A549 (cell line): ENCODE results near the gene SCAANT1. TPM values are rescaled to one million over a fixed set of nuclear protein-coding genes. Genes with fewer than 3 reads are reported as not detected.

Source experiments
- ATAC-seq, 2 experiments: fragments of 200-7000 bp in 1 of 2; fragments of >200 bp in 1 of 2; cut with Nextera tagmentation in 1 of 2; cut with Tn5 transposase in 1 of 2; 3 replicates each; pipeline versions ENCODE4 v1.8.0 to v1.9.1; 2018 to 2020; ENCODE audit warnings: mild to moderate bottlenecking in 1 of 2, moderate library complexity in 1 of 2
- CTCF ChIA-PET: fragments of 300-600 bp; sonication (Branson Sonifier 250); formaldehyde crosslinking; extraction: SDS; loops from one replicate; lab custom pipeline; 2021; ENCODE audit warnings: antibody characterized with exemption, inconsistent platforms; lab: Yijun Ruan, JAX
- POLR2A ChIA-PET: fragments of 350-600 bp; formaldehyde crosslinking; extraction: SDS; loops from one replicate; lab custom pipeline; 2021; ENCODE audit warnings: antibody characterized with exemption, inconsistent platforms; lab: Yijun Ruan, JAX
- DNase-seq, 2 experiments: peaks; one replicate each; pipeline versions ENCODE4 v3.0.0 to v3.0.0-alpha.2; 2011 to 2016; ENCODE audit warnings: low read depth in 1 of 2, low spot score in 1 of 2
- FAIRE-seq: peaks from 2 replicates; lab custom pipeline; 2011; peaks lifted over from hg19 to GRCh38; lab: Jason Lieb, UNC
- H3K27ac ChIP-seq, 2 experiments: fragments of >200 bp; sonication (Bioruptor Twin); formaldehyde crosslinking; 3 replicates each; pipeline ENCODE4 v1.5.1; 2016 to 2017
- H3K4me1 ChIP-seq: fragments of >200 bp; sonication (Bioruptor Twin); formaldehyde crosslinking; 3 replicates; pipeline ENCODE4 v1.6.1; 2016
- H3K4me2 ChIP-seq: fragments of >200 bp; sonication (Bioruptor Twin); formaldehyde crosslinking; 3 replicates; pipeline ENCODE4 v1.6.1; 2016
- H3K4me3 ChIP-seq: fragments of >200 bp; sonication (Bioruptor Twin); formaldehyde crosslinking; 3 replicates; pipeline ENCODE4 v1.5.1; 2016
- H3K9me3 ChIP-seq: fragments of >200 bp; sonication (Bioruptor Twin); formaldehyde crosslinking; 3 replicates; pipeline ENCODE4 v1.6.1; 2016
- CEBPB ChIP-seq, 2 experiments: fragments of >200 bp in 1 of 2; sonication (Bioruptor Twin) in 1 of 2; formaldehyde crosslinking in 1 of 2; IDR thresholded peaks; 2 replicates each; pipeline ENCODE4 v1.6.1; 2012 to 2016
- CHD4 ChIP-seq: fragments of 200-600 bp; sonication (generic); IDR thresholded peaks from 2 replicates; pipeline ENCODE4 v1.6.1; 2016; ENCODE audit warnings: antibody characterized with exemption, mild to moderate bottlenecking, borderline replicate concordance
- FOSL2 ChIP-seq, 2 experiments: fragments of 450-650 bp in 1 of 2; fragments of >200 bp in 1 of 2; sonication (Bioruptor Twin) in 1 of 2; formaldehyde crosslinking; IDR thresholded peaks; 2 replicates each; pipeline versions ENCODE4 v1.5.0 to v1.6.1; 2016 to 2020; ENCODE audit warnings: mild to moderate bottlenecking in 1 of 2, moderate library complexity in 1 of 2
- JUN ChIP-seq, 2 experiments: fragments of >200 bp; sonication (Bioruptor Twin); formaldehyde crosslinking; IDR thresholded peaks; 2 replicates in 1 of 2; 3 replicates in 1 of 2; pipeline ENCODE4 v1.6.1; 2016 to 2017
- JUNB ChIP-seq: fragments of >200 bp; sonication (Bioruptor Twin); formaldehyde crosslinking; IDR thresholded peaks from 2 replicates; pipeline ENCODE4 v1.6.1; 2016
- KDM1A ChIP-seq: fragments of 200-600 bp; sonication (generic); IDR thresholded peaks from 2 replicates; pipeline ENCODE4 v1.6.1; 2016; ENCODE audit warnings: low read depth, mild to moderate bottlenecking
- PHF8 ChIP-seq: fragments of 200-600 bp; sonication (generic); IDR thresholded peaks from 2 replicates; pipeline ENCODE4 v1.6.1; 2016; ENCODE audit warnings: low read depth, mild to moderate bottlenecking, antibody characterized with exemption, moderate library complexity, borderline replicate concordance
- POLR2A ChIP-seq: IDR thresholded peaks from 2 replicates; pipeline ENCODE4 v1.6.1; 2012; ENCODE audit warnings: mild to moderate bottlenecking, low read length
- RAD21 ChIP-seq, 2 experiments: fragments of >200 bp in 1 of 2; sonication (Bioruptor Twin) in 1 of 2; formaldehyde crosslinking in 1 of 2; IDR thresholded peaks in 1 of 2; conservative IDR thresholded peaks in 1 of 2; 2 replicates in 1 of 2; 3 replicates in 1 of 2; pipeline ENCODE4 v1.6.1; 2012 to 2018; ENCODE audit warnings: inconsistent platforms in 1 of 2
- RCOR1 ChIP-seq: fragments of 150-350 bp; IDR thresholded peaks from 2 replicates; pipeline ENCODE4 v1.6.1; 2014; ENCODE audit warnings: antibody characterized with exemption, low read length, low read depth
- SMC3 ChIP-seq: fragments of >200 bp; sonication (Bioruptor Twin); formaldehyde crosslinking; IDR thresholded peaks from 3 replicates; pipeline ENCODE4 v1.6.1; 2018; ENCODE audit warnings: inconsistent platforms
- SREBF2 ChIP-seq: fragments of 450-650 bp; IDR thresholded peaks from 2 replicates; pipeline ENCODE4 v1.6.1; 2014; ENCODE audit warnings: mild to moderate bottlenecking, moderate library complexity
- TFCP2L1 ChIP-seq: fragments of 250-450 bp; sonication (Bioruptor Pico); IDR thresholded peaks from 2 replicates; pipeline ENCODE4 v1.5.0; 2021; ENCODE audit warnings: mild to moderate bottlenecking
- ZC3H11A ChIP-seq: fragments of 450-650 bp; IDR thresholded peaks from 2 replicates; pipeline ENCODE4 v1.6.1; 2014; ENCODE audit warnings: antibody characterized with exemption, mild to moderate bottlenecking
- WGBS: methylation state at CpG from one replicate; pipeline ENCODE4 v1.1.6; 2017; ENCODE audit errors: missing lambda C conversion rate; 5-methylcytosine and 5-hydroxymethylcytosine counted together
- polyA minus RNA-seq: library from RNA; depleted of rRNA, polyadenylated mRNA; stranded (reverse); fragments of >200 nt; gene quantifications from 2 replicates; pipeline ENCODE4 v1.2.3, GENCODE V29; 2011; rRNA and poly(A)+ RNA removed
- polyA plus RNA-seq, 4 experiments: library from polyadenylated mRNA; depleted of rRNA in 3 of 4; stranded (reverse); fragments of >200 nt; fragmentation: RNase III in 1 of 4; extraction: RNeasy Plus Mini Kit Qiagen cat#74134 plus additional on column Dnase treatment in 1 of 4; gene quantifications; 2 replicates in 3 of 4; 3 replicates in 1 of 4; pipeline ENCODE4 v1.2.3, GENCODE V29; 2011 to 2017
- TF ChIP-seq, protein P1 (sequence below): fragments of >200 bp; sonication (Bioruptor Twin); formaldehyde crosslinking; IDR thresholded peaks from 3 replicates; pipeline ENCODE4 v1.6.1; 2016
- TF ChIP-seq, protein P2 (sequence below): IDR thresholded peaks from 2 replicates; pipeline ENCODE4 v1.6.1; 2012
- TF ChIP-seq, protein P3 (sequence below): fragments of >200 bp; sonication (Bioruptor Twin); formaldehyde crosslinking; IDR thresholded peaks from 3 replicates; pipeline ENCODE4 v1.5.1; 2016
- TF ChIP-seq, protein P4 (sequence below): fragments of 200-600 bp; sonication (generic); IDR thresholded peaks from 2 replicates; pipeline ENCODE4 v1.6.1; 2016; ENCODE audit warnings: antibody characterized with exemption, mild to moderate bottlenecking, moderate library complexity
- TF ChIP-seq, protein P5 (sequence below): fragments of 450-650 bp; IDR thresholded peaks from 2 replicates; pipeline ENCODE4 v1.6.1; 2014; ENCODE audit warnings: antibody characterized with exemption

SCAANT1 gene
- polyA plus RNA-seq (2011; rRNA removed) (not detected in 2 replicates), polyA plus RNA-seq (2017; fragmentation: RNase III; extraction: RNeasy Plus Mini Kit Qiagen cat#74134 plus additional on column Dnase treatment) (not detected in 3 replicates), polyA minus RNA-seq (2.4 TPM in 1 of 2 replicates, not detected in the other)
- polyA plus RNA-seq (2012; cell fraction: cytosol; rRNA removed): not detected in 2 replicates
- not detected in 2 replicates for polyA plus RNA-seq (2012; cell fraction: nucleus; rRNA removed)

DNA sequence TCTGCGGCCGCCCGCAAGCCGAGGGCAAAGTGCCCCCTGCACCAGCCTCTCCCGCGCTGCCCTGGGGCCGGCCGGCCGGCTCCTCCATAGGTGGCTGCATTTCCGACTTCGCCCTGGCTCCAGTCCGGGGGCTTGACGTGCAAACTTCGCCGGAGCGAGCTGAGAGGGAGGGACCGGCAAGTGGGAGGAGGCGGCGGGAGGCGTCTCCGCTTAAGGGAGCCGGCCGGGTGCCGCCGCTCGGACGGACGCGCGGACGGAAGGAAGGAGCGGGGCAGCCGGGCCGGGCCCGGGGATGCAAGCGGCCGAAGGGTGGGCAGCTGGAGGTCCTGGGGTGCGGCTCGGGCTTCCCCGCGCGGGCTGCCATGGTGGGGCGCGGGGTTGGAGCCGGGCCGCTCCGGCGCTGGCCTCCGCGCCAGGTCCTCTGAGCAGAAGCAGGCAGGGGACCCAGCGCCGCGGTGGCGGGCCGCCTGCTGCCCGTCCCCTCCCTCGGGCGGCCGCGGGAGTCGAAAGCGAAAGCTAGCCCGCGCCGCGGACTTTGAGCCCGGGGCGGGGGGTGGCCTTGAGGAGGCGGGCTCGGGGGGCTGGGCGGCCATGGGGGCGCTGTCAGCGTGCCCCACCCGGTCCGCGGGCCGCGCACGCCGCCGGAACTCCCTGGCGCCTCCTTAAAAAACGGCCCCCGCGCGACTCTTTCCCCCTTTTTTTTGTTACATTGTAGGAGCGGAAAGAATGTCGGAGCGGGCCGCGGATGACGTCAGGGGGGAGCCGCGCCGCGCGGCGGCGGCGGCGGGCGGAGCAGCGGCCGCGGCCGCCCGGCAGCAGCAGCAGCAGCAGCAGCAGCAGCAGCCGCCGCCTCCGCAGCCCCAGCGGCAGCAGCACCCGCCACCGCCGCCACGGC, at the start of gene SCAANT1:
Gene SCAANT1, minus strand, starts transcription at position 511 of the 895 bp plus-strand sequence.
- CTCF ChIA-PET: interaction anchor here (1.0 to 1.1 kb wide), 2 partner anchors 16 to 35 kb away, joined by 3 to 4 read pairs; no protein-coding TSS in a partner anchor
- WGBS: 0% methylated on average over 19 of the region's 115 CpGs
- H3K27ac ChIP-seq: peak within 1 kb of the TSS; percentile 95 to 99
- TF ChIP-seq CEBPB (IDR thresholded peaks at IDR 0.05) (no peak), KDM1A (no peak), PHF8 (peak; percentile 62; the same call in 1 of the 2 replicates), JUN (IDR thresholded peaks at IDR 0.05) (peak in 1 of 2 experiments; percentile 37; a peak in 3 of 5 replicates), POLR2A (peak; percentile 13; the same call in 1 of the 2 replicates)
- TF ChIP-seq, protein P1, sequence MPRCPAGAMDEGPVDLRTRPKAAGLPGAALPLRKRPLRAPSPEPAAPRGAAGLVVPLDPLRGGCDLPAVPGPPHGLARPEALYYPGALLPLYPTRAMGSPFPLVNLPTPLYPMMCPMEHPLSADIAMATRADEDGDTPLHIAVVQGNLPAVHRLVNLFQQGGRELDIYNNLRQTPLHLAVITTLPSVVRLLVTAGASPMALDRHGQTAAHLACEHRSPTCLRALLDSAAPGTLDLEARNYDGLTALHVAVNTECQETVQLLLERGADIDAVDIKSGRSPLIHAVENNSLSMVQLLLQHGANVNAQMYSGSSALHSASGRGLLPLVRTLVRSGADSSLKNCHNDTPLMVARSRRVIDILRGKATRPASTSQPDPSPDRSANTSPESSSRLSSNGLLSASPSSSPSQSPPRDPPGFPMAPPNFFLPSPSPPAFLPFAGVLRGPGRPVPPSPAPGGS: peak; percentile 48; the same call in 1 of the 3 replicates
- TF ChIP-seq, protein P2, sequence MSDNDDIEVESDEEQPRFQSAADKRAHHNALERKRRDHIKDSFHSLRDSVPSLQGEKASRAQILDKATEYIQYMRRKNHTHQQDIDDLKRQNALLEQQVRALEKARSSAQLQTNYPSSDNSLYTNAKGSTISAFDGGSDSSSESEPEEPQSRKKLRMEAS: peak; percentile 36; the same call in 1 of the 2 replicates
- FAIRE-seq: no peak
- H3K4me1 ChIP-seq: peaks cover 23% of the 10 kb centered on the region
- ATAC-seq: peak; percentile 89 to 92
- POLR2A ChIA-PET: interaction anchor here (0.7 to 1.4 kb wide), 6 partner anchors 9 to 177 kb away, joined by 3 to 8 read pairs (median 4); no protein-coding TSS in a partner anchor
- peak within 1 kb of the TSS; percentile 74 for H3K4me3 ChIP-seq
- no peaks in the 10 kb centered on the region for H3K9me3 ChIP-seq
- peak within 1 kb of the TSS; percentile 95 for H3K4me2 ChIP-seq
- DNase-seq: peak; percentile 63 to 85

DNA sequence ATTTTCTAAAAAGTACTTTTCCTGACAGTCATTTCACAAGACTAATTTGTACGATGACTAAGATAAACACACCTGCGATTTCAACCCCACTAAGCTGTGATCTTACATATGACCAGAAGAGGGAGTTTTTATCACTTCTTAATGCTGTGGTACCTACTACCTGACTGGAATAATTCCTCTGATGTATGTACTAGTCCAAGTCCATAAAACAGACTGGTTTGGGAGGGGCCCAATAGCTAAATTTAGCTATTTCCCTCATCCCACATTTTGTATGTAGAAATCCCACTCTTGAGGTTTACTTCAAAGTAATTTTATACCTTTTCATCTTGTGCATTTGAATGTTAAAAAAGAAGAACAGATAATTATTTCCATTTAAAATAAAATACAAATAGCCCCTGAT, 49.7 kb upstream of the SCAANT1 start:
- DNase-seq (peak; percentile 40 to 58), FAIRE-seq (no peak), ATAC-seq (peak; percentile 58 to 74; a peak in 4 of 6 replicates)
- ChIA-PET POLR2A (no interaction called here), CTCF (interaction anchor here (0.7 to 1.9 kb wide), 19 partner anchors 9 to 531 kb away, joined by 3 to 9 read pairs (median 4); partner anchors contain the start of gene PSMD6)
- Histone ChIP-seq H3K4me3 (no peak overlapping the region), H3K27ac (no peak overlapping the region), H3K9me3 (no peaks in the 10 kb centered on the region), H3K4me2 (peak overlapping the region; percentile 82; the same call in 2 of the 3 replicates), H3K4me1 (peaks cover 24% of the 10 kb centered on the region)
- TF ChIP-seq FOSL2 (IDR thresholded peaks at IDR 0.05): no peak
- TF ChIP-seq FOSL2 (CRISPR knock-in tag; IDR thresholded peaks at IDR 0.05): no peak
- TF ChIP-seq TFCP2L1 (CRISPR knock-in tag): no peak
- TF ChIP-seq, protein P3, sequence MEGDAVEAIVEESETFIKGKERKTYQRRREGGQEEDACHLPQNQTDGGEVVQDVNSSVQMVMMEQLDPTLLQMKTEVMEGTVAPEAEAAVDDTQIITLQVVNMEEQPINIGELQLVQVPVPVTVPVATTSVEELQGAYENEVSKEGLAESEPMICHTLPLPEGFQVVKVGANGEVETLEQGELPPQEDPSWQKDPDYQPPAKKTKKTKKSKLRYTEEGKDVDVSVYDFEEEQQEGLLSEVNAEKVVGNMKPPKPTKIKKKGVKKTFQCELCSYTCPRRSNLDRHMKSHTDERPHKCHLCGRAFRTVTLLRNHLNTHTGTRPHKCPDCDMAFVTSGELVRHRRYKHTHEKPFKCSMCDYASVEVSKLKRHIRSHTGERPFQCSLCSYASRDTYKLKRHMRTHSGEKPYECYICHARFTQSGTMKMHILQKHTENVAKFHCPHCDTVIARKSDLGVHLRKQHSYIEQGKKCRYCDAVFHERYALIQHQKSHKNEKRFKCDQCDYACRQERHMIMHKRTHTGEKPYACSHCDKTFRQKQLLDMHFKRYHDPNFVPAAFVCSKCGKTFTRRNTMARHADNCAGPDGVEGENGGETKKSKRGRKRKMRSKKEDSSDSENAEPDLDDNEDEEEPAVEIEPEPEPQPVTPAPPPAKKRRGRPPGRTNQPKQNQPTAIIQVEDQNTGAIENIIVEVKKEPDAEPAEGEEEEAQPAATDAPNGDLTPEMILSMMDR: peak; percentile 49
- peak; percentile 29; the same call in 2 of the 3 replicates for TF ChIP-seq SMC3
- TF ChIP-seq RCOR1: no peak
- TF ChIP-seq RAD21 (conservative IDR thresholded peaks at IDR 0.05 in 1 of 2, IDR thresholded peaks at IDR 0.05 in 1 of 2): peak; percentile 28 to 29; a peak in 3 of 5 replicates
- no peak for TF ChIP-seq SREBF2
- 14% methylated on average over 2 of the region's 2 CpGs for WGBS

DNA sequence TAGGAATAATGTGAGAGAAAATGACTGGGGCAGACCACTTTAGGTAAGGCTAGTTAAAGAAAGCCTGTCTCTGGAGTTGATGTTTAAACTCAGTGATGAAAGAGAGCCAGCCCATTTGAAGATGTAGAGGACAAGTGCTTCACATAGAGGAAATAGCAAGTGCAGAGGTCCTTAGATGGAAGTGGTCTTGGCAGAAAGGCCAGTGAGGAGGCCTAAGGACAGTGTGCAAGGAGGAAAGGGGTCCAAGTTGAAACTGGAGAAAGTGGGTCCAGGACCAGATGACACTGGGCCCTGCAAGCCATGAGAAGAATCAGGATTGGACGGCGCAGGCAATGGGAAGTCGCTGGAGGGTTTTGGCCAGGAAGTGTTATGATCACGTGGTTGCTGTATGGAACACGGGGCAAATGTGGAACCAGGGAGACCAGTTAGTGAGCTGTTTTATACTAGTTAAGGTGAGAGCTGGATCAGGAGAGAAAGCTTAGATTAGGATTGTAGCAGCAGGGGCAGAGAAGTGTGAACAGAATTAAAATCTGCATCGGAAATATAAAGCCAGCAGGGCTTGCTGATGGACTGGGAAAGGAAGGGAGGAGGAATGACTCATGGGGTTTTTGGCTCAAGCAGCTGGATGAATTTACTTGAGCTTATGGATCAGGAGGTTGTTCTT, 48.0 kb upstream of the SCAANT1 start:
- peak; percentile 96 for ATAC-seq
- CTCF ChIA-PET: interaction anchor here (0.6 to 1.3 kb wide), 2 partner anchors 524 to 782 kb away, joined by 3 to 4 read pairs; no protein-coding TSS in a partner anchor
- peak overlapping the region; percentile 80 to 87 for H3K27ac ChIP-seq

More for the DNA sequence above, 48.0 kb upstream of the SCAANT1 start:
- POLR2A ChIA-PET: interaction anchor here (1.2 kb wide), 1 partner anchor 48 kb away, joined by 5 read pairs; the partner anchor contains the start of gene SCAANT1
- TF ChIP-seq, protein P4, sequence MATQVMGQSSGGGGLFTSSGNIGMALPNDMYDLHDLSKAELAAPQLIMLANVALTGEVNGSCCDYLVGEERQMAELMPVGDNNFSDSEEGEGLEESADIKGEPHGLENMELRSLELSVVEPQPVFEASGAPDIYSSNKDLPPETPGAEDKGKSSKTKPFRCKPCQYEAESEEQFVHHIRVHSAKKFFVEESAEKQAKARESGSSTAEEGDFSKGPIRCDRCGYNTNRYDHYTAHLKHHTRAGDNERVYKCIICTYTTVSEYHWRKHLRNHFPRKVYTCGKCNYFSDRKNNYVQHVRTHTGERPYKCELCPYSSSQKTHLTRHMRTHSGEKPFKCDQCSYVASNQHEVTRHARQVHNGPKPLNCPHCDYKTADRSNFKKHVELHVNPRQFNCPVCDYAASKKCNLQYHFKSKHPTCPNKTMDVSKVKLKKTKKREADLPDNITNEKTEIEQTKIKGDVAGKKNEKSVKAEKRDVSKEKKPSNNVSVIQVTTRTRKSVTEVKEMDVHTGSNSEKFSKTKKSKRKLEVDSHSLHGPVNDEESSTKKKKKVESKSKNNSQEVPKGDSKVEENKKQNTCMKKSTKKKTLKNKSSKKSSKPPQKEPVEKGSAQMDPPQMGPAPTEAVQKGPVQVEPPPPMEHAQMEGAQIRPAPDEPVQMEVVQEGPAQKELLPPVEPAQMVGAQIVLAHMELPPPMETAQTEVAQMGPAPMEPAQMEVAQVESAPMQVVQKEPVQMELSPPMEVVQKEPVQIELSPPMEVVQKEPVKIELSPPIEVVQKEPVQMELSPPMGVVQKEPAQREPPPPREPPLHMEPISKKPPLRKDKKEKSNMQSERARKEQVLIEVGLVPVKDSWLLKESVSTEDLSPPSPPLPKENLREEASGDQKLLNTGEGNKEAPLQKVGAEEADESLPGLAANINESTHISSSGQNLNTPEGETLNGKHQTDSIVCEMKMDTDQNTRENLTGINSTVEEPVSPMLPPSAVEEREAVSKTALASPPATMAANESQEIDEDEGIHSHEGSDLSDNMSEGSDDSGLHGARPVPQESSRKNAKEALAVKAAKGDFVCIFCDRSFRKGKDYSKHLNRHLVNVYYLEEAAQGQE: no peak
- no peak for TF ChIP-seq ZC3H11A
- no peak for TF ChIP-seq FOSL2 (IDR thresholded peaks at IDR 0.05)
- TF ChIP-seq FOSL2 (CRISPR knock-in tag; IDR thresholded peaks at IDR 0.05): peak; percentile 54; the same call in 1 of the 2 replicates
- TF ChIP-seq, protein P5, sequence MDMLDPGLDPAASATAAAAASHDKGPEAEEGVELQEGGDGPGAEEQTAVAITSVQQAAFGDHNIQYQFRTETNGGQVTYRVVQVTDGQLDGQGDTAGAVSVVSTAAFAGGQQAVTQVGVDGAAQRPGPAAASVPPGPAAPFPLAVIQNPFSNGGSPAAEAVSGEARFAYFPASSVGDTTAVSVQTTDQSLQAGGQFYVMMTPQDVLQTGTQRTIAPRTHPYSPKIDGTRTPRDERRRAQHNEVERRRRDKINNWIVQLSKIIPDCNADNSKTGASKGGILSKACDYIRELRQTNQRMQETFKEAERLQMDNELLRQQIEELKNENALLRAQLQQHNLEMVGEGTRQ: peak; percentile 90
- TF ChIP-seq JUNB: peak; percentile 18; the same call in 1 of the 2 replicates
- TF ChIP-seq, protein P2: peak; percentile 52; the same call in 1 of the 2 replicates
- TF ChIP-seq CHD4: no peak
- H3K4me1 ChIP-seq: peaks cover 28% of the 10 kb centered on the region
- no peaks in the 10 kb centered on the region for H3K9me3 ChIP-seq
- DNase-seq (peak; percentile 39 to 60), FAIRE-seq (no peak)
- H3K4me3 ChIP-seq: peak overlapping the region; percentile 36
- peak overlapping the region; percentile 82 for H3K4me2 ChIP-seq
- WGBS: 2% methylated on average over 6 of the region's 6 CpGs
